Activated naive CD4-positive, alpha-beta T cell treated with anti-CD3 and anti-CD28 coated beads, Interleukin-2, amount 10 ng/mL, durations not matched to agents 5 hours and 36 hours (primary cell): ENCODE measurements around the gene OR4A16. TPM values are rescaled to one million over a fixed set of nuclear protein-coding genes. Genes with fewer than 3 reads are reported as not detected.

ENCODE experiments used
- total RNA-seq, 2 experiments: library from RNA; stranded (reverse); gene quantifications; one replicate each; pipeline ENCODE4 v1.2.3, GENCODE V29; 2021

OR4A16 gene
- not detected for total RNA-seq

GRCh38 chr11:55342901-55343300 lies at the start of gene OR4A16:
Gene OR4A16 (plus strand): TSS chr11:55343201. CDS start chr11:55343201, 0 bp downstream.

DNA sequence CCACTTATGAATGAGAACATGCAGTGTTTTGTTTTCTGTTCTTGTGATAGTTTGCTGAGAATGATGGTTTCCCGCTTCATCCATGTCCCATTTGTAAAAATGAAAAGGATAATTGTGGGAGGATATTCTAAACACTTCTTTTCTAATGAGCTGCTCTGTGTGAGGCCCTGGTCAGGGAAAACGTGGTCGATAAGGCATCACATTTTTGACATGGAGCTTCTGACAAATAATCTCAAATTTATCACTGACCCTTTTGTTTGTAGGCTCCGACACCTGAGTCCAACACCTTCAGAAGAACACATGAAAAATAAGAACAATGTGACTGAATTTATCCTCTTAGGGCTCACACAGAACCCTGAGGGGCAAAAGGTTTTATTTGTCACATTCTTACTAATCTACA lies 24.7 kb downstream of the OR4A16 start, which contains the start of gene OR4A15:
Gene OR4A15 (plus strand): TSS at position 301 of the 400 bp plus-strand sequence. CDS start 0 bp downstream, at position 301.

Other genes with a start within 250 kb of the OR4A16 start
- not detected for gene TRIM48, start 81.0 kb upstream of the OR4A16 start, total RNA-seq
- gene OR4A15, start 24.8 kb downstream of the OR4A16 start, total RNA-seq: not detected
- not detected for gene OR4C15, start 211.3 kb downstream of the OR4A16 start, total RNA-seq
- gene OR4C16, start 228.9 kb downstream of the OR4A16 start, total RNA-seq: not detected